ENCODE data around the gene HEATR5A.

GRCh38 chr14:31261859-31262731 is 158.3 kb downstream of the HEATR5A start:
- TF ChIP-seq CTCF (IDR thresholded peaks at IDR 0.05) (no peak), EZH2 (IDR thresholded peaks at IDR 0.05; ENCODE audit: borderline replicate concordance, insufficient read depth, low read depth, low read length, poor library complexity, severe bottlenecking) (no peak)
